ENCODE data around the gene AGK.

DNA sequence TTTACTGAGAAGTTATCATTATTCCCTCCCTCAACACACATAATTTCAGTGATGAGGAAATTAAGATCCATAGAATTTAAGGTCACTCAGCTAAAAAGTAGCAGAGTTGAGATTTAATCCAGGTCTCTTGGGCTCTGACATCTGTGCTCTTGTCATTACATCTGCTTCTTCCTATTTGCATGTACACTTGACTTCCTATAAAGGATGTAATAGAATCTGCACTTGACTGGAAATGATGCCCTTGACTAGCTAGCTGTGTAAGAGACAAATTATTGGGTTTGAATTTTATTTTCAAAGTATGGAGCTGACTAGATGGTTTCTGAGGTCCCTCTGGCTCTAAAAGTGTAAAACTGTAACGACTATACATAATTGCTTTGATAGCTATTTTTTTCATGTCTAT, 59.5 kb downstream of the AGK start:
- TF ChIP-seq POLR2AphosphoS5 (IDR thresholded peaks at IDR 0.05; ENCODE audit: low read depth) (no peak), EZH2 (IDR thresholded peaks at IDR 0.05; ENCODE audit: low read depth, unreplicated experiment) (no peak)
- TF ChIP-seq, protein P1, sequence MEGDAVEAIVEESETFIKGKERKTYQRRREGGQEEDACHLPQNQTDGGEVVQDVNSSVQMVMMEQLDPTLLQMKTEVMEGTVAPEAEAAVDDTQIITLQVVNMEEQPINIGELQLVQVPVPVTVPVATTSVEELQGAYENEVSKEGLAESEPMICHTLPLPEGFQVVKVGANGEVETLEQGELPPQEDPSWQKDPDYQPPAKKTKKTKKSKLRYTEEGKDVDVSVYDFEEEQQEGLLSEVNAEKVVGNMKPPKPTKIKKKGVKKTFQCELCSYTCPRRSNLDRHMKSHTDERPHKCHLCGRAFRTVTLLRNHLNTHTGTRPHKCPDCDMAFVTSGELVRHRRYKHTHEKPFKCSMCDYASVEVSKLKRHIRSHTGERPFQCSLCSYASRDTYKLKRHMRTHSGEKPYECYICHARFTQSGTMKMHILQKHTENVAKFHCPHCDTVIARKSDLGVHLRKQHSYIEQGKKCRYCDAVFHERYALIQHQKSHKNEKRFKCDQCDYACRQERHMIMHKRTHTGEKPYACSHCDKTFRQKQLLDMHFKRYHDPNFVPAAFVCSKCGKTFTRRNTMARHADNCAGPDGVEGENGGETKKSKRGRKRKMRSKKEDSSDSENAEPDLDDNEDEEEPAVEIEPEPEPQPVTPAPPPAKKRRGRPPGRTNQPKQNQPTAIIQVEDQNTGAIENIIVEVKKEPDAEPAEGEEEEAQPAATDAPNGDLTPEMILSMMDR (conservative IDR thresholded peaks at IDR 0.05; ENCODE audit: low read depth in 2 of 2): no peak
